NCI-H2196 treated with DMSO at 0.1 percent for 48 hours (cell line): ENCODE measurements around the gene POC1A.
A peak's percentile ranks its signal among the peaks of the same experiment; 100 is the strongest.

Experiments used
- DNase-seq: peaks from one replicate; lab custom pipeline; 2025; ENCODE audit not compliant: unreplicated experiment; lab: John Stamatoyannopoulos, UW

The POC1A gene

DNA sequence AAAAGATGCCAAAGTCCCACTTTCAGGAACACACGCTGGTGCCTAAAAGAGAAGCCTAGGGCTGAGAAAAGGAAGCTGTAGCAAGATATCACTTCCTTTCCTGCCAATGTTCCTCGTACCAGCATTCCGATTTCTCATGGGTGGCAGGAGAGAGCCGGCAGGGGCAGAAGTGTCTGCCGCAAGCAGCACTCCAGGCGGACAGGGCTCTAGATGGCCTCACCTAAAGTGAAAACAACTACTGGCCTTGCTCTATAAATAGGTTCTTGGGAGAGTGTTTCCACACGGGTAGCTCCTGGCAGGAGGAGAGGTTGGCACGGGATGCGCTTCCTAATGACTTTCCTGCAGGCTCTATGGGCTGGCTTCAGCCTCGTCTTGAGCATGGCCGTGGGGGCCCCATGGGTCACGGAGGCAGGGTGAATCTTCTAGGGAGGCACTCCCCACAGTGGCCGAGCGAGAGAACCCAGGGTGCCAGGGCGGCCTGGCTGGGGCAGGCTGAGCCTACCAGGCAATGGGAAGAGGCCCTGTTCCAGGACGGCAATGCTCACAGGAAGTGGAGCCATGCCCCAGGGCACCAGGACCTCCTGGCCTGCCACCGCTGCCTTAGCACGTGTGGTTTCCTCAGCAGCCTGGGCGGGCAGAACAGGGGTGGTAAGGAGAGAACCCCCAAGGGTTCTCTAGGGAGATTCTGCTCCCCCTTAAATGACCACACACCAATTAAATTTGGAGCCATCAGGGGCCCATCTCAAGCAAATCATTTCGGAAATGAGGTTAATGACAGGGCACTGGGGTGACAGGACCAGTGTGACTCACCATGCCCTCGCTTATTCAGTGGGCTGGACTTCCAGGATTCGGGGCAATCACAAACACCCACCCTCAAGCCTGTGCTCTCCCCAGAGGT, 83.2 kb downstream of the POC1A start:
- no peak for DNase-seq

DNA sequence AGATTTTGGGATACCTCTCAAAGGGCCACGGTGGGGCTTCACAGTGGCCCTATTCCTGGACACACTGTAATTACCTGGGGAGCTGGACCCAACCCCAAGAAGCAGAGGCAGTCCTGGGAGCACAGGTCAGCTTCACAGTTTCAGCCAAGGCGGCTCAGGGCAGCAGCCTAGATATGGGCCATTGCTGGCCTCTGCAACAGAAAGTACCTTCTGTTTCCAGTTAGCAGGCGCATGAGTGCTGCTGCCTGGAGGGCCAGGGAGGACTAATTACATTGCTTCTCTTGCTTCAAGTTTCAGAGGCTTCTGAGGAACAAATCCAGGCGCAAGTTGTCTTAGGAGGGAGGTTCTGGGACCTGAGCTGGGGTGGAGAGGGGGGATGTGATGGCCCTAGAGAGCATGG, 84.4 kb downstream of the POC1A start:
- no peak for DNase-seq

DNA sequence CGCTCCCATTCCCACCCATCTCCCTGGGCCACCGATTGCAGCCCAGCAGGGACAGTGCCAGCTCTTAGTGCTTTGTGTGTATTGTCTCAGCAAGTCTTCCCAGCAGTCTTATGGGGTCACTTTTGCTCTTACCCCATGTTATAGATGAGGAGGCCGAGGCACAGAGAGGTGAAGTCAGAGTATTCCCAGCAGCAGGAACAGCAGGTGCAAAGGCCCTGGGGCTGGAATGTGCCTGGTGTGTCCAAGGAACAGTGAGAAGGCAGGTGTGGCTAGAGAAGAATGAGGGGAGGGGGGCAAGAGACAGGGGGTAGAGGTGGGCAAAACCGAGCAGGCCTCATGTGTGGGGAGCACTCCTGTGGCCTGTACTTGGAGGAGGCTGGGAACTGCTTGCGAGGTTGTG, 85.1 kb downstream of the POC1A start:
- no peak for DNase-seq

DNA sequence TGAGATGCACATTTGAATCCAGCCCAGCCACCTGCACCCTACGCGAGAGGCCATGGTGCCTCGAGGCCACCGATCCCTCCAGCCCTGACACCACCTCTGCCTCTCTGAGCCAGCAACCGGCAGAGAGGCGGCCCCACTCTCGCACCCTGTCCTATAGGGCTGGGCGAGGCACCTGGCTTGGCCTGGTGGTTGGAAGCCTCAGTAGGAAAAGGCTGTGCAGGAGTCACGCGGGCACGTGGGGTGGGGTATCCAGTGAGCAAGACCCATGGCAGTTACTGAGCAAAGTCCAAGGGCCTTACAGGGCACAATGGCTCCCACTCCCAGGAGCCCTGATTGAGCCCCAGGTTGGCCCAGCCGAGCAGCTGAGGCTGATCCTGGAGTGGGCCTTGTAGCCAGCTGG, 85.5 kb downstream of the POC1A start:
- DNase-seq, result no peak

DNA sequence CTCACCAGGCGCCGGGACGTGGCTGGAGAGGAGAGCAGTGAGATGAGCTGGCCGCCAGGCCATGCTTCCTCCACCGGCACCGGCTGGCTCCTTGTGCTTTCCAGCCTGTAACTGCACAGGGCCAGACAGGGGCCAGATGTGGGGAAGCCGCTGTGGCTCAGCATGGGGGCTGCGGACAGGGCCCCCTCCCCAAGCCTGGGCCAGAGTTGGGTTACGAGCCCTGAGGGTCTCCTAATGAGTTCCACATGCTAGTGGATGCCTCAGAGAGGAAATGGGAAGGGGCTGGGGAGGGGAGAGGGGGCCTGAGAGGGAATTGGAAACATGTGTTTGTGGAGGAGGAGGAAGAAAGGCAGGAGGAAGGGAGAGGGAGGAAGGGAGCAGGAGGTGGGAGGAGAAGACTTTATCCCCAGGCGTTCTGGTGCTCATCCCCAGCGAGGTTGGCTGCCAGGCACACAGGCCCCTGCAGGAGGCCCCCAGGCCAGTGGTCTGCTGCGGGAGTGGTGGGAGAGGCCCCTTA, 86.1 kb downstream of the POC1A start:
- no peak for DNase-seq

DNA sequence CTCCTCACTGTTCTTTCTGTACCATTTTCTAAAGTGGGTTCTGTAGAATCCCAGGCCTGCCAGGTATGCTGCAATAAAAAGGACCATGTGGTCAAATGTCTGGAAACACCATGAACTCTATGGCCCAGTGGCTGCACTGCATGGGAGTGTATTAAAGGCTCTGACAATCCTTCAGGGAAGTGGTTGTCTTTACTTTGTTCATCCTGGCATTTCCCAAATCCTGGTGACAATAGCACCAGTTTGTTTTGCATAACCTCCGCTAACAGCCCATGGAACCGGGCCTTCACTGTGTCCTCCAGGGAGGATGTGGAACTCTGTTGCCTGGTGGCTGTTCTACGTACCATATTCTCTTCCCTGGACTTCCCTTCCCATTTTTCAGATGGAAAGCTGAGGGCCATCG, 86.7 kb downstream of the POC1A start:
- DNase-seq, result no peak

DNA sequence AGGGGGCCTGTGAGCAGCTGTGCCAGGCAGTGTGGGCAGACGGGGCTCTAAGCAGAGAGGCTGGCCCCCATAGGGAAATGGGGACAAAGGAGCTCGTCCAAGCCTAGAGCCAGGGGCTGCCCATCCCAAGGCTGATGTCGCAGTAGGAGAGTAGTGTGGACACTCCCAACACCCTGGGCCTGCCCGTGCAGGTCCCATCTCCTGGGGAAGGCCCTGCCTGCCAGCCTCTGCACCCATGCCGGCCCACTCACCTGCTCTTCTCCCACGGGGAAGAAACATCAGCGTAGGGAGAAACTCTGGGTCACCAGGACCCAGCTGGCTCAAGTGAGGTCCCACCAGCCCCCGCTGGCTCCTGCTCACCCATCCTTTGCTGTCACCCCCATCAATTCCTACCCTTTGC, 87.2 kb downstream of the POC1A start:
- no peak for DNase-seq

DNA sequence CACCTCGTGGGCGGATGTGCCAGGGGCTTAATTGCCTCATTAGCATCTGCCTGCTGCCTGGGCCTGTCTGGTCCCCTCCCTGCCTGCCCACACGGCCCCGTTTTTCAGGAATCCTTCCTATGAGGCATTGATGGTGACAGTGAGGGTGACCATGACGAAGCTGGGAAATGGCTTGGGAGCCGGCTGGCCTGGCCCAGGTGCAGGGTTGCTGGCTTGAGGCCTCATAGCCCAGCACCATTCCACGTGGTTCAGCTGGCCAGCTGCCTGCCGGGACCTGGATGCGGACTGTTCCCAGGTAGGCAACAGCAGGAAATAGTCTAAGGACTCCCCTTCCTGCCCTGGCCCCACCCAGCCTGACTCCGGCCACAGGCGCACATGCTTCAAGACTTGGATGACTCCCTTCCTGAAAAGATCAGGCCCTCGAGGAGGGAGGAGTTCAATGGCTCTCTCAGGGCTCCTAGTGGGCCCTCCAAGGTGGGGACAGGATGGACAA, 88.9 kb downstream of the POC1A start:
- no peak for DNase-seq

DNA sequence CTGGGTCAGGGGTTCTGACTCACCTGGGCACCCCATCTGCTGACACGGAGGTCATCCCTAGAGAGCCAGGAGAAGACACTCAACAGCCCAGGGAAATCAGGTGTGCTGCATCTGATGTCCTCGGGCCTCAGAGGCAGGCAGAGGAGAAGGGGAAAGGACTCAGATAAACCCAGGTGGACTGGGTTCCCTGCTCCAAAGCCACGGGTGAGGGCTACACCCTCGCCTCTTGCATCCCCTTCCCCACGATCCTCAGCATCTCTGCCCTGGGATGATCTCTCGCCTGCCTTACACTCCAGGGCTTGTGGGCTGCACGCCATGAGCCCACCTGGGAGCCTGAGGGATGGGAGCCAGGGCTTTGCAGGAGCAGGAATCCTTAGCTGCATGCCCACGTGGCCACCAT, 89.7 kb downstream of the POC1A start:
- DNase-seq, result no peak

DNA sequence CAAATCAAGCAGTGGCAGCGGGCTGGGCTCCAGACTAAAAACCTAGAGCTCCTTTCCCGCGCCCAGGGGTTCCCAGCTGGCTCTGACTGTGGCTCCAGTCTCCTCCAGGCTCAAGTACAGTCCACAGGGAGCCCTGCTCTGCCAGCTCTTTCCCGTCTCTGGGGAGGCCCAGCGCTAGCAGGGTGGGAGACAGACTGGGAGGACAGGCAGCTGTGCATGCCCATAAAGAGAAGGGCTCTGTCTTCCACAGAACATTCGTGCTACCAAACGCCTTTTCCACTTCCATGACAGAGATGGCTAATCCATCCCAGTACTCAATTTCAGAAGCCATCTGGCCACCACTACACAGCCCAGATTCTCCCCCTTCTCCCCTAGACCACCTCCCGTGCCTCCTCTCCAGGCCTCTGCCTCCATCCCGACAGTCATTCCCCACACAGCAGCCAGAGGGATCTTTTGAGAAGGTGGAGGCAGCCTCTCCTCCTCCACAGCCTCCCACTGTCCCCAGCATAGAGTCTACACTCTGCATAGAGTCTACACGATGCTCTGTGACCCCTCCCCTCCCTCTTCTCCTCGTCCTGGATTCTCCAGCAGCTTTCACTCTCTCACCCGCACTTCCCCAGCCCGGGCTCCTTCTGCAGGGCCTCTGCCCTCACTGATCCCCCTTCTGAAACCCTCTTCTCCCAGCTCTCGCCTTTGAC, 91.0 kb downstream of the POC1A start:
- DNase-seq, result no peak

DNA sequence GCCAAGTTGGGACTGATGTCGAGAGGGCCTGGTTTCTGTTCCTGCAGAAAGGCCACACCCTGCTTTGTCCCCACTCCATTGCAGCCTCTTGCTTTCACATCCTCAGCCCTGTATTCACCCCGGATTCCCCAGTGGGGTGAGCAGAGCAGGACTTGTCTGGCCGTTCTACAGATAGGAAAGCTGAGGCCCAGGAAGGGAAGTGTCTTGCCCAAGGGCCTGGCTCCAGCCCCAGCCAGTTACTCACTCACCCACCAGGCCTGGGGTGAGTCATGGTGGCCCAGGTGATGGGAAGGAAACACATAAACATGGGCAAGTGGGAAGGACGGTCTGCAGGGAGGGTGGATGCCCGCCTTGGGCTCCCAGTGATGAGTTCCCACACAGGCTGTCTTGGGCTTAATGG, 91.7 kb downstream of the POC1A start:
- DNase-seq, result no peak

DNA sequence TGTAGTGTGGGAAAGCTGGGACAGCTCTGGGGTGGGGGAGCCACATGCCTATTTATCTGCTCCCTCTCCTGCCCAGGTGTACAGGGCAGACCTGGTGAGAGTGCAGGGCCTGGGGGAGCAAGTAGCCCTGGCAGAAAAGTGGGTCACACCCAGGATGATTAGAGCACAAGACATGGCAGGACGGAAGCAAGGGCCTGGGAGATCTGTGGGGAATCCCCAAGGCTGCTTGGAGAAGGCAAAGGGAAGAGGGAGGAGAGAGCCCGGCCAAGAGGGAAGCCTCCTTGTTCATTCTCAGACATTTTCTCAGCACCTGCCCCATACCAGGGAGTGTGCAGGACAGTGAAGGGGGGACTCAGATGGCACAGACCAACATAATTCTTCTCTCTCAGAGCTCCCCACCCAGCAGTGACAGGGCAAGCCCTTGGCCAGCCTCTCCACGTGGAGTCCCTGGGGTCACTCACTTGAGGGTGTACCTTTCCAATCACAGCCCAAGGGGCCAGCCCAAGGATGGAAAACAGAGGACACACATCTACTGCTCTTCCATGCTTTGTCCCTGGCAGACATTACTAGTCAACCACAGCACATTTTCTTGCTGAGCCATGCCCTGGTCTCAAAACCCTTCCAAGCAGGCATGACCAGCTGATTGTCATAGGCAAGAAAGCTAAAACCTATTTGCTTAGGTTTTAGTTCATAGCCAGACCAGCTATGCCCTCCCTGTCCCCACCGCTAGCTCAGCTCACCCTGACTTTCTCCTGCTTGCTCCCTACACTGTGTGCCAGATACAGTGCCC, 92.9 kb downstream of the POC1A start:
- no peak for DNase-seq

DNA sequence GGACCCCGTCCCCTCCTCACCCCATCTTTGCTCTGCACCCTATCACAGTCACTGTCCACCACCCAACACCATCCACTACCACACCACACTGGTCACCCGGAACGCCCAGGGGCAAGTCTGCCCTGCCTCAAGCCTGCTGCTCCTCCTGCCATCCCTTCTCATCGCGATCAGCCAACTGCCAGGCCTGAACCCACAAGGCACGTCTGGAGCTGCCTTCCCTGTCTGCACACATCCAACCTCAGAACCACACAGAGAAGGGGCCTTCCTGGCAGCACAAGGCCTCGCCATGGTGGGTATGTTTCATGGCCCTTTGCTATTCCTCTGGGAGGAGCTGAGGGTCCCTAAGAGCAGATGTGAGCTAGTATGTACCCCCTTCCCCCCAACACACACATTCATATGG, 94.4 kb downstream of the POC1A start:
- DNase-seq, result no peak

DNA sequence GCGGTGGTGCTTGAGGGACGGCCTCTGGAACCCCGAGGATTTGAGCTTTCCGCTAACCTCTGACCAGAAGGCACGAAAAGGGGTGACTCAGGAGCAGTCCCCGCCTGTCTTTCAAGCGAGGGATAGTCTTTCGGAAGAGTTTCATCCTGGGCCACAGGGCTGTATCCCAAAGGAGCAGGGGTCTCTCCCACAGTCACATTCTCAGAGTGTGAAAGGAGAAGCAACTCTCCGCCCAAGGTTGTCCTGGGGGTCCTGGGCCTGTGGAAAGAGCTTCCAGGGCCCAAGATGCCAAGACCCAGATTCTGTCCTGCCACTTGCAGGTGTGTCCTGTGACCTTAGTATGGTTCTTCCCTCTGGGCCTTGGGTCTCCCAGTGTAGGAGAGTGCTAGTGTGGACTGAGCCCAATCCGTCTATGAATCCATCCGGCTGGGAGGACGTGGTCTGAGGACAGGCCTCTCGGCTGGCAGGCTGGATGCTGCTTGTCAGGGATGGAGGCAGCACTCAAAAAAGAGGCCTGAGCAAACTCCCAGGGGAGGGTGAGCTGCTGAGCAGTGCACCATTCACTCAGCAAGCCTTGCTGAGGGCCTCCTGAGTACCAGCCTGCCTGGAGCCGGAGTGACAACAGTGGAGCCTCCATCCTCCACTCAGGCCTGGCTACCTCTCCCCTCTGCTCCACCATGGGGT, 96.3 kb downstream of the POC1A start:
- no peak for DNase-seq

DNA sequence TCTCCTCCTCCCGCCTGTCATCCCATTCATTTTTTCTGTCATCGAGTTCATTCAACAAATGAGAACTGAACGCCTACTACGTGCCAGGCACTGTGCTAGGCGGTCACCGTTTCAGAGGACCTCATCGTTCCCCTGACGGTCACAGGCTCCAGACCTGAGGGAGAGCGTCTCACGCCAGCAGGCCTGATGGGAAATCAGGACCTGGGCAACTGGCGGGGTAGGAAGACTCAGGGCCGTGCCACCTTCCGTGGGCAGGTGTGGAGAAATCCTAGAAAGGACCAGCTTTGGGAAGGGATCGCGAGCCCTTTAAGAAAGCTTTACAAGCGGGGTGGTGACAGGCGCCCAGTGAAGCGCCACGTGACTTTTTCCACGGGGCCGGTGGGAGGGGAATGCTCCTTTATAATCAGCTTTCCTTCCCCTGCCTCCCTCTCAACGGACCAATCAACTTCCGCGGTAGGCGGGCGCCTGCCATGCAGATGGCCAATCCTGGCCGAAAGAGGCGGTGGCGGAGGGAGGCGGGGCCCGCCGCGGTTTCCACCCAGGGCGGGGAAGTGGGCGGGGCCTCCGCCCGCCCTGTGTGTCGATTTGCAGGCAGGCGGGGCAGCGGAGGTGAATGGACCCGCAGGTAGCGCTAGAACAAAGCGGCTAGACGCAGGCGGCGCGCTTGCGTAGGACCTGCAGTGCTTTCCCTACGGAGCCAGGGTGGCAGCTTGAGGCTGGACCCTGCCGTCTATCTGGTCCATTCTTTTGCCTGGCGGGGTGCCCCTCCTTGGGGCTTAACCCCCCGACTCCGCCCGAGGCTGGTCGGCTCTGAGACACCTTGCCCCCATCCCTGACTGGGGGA, 97.0 kb downstream of the POC1A start:
- peak; percentile 85 for DNase-seq

DNA sequence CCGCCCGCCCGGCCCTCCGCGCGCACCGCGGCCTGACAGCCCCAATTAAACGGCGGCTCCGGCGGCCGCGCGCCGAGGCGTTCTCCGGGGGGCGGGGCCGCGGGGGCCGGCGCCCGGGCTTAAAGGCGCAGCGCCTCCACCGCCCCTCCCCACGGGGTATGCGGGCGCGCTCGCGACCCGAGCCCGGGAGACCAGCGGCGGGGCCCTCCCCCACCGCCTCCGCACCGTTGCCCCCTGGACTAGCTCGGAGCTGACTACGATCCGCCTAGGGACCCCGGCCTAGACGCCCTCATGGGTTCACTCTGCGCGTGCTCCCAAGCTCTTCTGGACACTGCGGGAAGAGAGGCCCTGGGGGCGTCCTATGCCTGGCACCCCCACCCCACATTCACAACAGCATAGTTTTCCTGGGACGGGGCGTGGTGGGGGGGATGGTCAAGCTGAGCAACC, 97.7 kb downstream of the POC1A start, which contains the start of gene DUSP7:
Gene DUSP7 (minus strand): TSS at position 51 of the 447 bp plus-strand sequence. CDS start 205 bp downstream, outside the sequence.
- DNase-seq, result peak; percentile 7

DNA sequence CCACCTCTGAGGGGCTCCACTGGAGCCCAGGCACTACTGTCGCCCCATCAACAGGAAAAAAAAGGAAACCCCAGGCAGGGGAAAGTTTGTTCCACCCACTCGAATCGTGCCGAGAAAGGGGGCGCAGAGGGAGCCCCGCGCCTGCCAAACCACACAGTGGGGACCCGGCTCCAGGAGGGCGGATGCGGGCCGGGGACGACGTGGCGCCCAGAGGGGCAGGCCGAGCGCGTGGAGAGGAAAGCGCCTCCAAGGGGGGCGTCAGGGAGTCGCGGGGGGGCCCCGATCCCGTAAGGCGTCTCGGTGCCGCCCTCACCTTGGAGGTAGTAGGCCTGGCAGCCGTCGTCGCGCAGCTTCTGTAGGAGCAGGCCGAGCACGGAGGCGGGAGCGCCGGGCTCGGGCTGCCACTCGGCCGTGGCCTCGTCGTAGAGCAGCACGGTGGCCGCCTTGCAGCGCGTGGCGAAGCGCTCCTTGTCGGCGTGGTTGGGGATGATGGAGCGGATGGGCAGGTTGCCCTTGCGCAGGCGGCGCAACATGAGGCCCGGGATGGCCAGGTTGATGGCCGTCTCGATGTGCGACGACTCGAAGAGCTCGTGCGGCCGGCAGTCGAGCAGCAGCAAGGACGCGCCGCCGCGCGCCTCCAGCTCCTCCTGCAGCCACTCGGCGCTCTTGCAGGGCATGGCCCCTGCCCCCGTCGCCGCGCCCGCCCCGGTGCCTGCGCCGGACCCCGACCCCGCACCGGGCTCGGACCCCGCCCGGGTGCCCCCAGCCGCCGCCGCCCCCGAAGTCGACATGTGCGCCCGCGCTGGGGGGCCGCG, 98.5 kb downstream of the POC1A start:
- DNase-seq, result no peak

DNA sequence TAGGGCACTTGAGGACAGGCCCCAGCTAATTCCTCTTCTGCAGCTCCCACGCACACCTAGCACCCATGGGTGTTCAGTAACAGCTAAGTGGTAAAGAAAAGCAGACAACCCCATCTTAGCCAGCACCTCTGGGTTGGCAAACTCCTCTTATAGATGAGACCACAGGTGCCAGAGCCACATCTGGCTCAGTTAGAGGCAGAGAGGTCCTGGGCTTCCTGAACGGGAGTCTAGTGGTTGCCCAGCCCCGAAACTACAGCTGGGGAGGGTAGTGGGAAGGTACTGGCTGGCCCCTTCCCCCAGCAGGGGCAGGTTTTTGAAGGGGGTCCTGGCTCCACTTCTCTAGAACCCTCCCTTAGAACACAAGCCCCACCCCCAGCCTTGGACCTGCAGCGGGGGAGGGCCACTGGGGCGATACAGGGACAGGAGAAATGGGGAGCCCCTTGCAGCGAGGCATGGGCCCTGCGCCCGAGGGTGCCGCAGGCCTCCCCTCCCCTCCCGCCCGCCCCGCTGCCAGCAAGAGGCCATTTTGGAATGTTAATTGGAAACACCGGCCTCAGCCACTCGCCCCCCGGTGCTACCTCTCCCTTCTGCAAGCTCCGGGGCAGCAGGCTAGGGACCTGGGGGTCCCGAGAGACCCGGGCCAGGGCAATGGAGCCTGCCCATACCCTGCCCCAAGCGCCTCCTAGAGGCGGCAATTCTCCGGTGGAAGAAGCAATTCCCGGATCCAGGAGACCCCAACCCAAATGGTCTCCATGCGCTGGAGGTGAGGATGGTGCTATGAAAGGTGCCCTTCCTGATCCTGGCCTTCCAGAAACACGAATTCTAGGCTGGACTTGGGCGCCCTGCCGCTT, 99.3 kb downstream of the POC1A start:
- DNase-seq, result no peak
